Measurements from ENCODE around the gene DOK5.

DOK5 gene

GRCh38 chr20:54576518-54576917, 101.1 kb downstream of the DOK5 start:
- no peaks in the 10 kb centered on the region for H3K79me2 ChIP-seq (ENCODE audit: control insufficient read depth, low read length)
- no peaks in the 10 kb centered on the region for H3K36me3 ChIP-seq (ENCODE audit: control insufficient read depth, low read length)
- H3K27ac ChIP-seq (ENCODE audit: low read depth, low read length): no peak overlapping the region
- no peaks in the 10 kb centered on the region for H3K4me1 ChIP-seq (ENCODE audit: control insufficient read depth, low read length)
- no peaks in the 10 kb centered on the region for H3K9me3 ChIP-seq (ENCODE audit: control insufficient read depth, insufficient read depth, low read length)
- no peak overlapping the region for H3K4me3 ChIP-seq (ENCODE audit: low read length)
- H4K20me1 ChIP-seq (ENCODE audit: control insufficient read depth, insufficient read depth, low read depth, low read length): no peaks in the 10 kb centered on the region
- TF ChIP-seq EZH2phosphoT487 (IDR thresholded peaks at IDR 0.05; ENCODE audit: borderline replicate concordance, low read length): no peak
- TF ChIP-seq, protein P1, sequence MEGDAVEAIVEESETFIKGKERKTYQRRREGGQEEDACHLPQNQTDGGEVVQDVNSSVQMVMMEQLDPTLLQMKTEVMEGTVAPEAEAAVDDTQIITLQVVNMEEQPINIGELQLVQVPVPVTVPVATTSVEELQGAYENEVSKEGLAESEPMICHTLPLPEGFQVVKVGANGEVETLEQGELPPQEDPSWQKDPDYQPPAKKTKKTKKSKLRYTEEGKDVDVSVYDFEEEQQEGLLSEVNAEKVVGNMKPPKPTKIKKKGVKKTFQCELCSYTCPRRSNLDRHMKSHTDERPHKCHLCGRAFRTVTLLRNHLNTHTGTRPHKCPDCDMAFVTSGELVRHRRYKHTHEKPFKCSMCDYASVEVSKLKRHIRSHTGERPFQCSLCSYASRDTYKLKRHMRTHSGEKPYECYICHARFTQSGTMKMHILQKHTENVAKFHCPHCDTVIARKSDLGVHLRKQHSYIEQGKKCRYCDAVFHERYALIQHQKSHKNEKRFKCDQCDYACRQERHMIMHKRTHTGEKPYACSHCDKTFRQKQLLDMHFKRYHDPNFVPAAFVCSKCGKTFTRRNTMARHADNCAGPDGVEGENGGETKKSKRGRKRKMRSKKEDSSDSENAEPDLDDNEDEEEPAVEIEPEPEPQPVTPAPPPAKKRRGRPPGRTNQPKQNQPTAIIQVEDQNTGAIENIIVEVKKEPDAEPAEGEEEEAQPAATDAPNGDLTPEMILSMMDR (IDR thresholded peaks at IDR 0.05; ENCODE audit: low read depth, low read length, poor library complexity, severe bottlenecking): no peak
- H3K4me2 ChIP-seq (ENCODE audit: low read length): no peak overlapping the region
- H3K9me2 ChIP-seq (replicated peaks; ENCODE audit: control insufficient read depth, low read length): no peaks in the 10 kb centered on the region
- no peaks in the 10 kb centered on the region for H3F3A ChIP-seq (ENCODE audit: control insufficient read depth, insufficient read depth)
- no peaks in the 10 kb centered on the region for H3K27me3 ChIP-seq (ENCODE audit: control insufficient read depth, low read length)

- no peaks in the 10 kb centered on the region for H3F3A ChIP-seq (ENCODE audit: control insufficient read depth, insufficient read depth)
- H3K4me2 ChIP-seq (ENCODE audit: low read length): no peak overlapping the region
- H3K4me1 ChIP-seq (ENCODE audit: control insufficient read depth, low read length): no peaks in the 10 kb centered on the region
- no peaks in the 10 kb centered on the region for H3K79me2 ChIP-seq (ENCODE audit: control insufficient read depth, low read length)
- H3K9me3 ChIP-seq (ENCODE audit: control insufficient read depth, insufficient read depth, low read length): no peaks in the 10 kb centered on the region
- TF ChIP-seq, protein P1 (IDR thresholded peaks at IDR 0.05; ENCODE audit: low read depth, low read length, poor library complexity, severe bottlenecking): no peak
- no peak overlapping the region for H3K4me3 ChIP-seq (ENCODE audit: low read length)
- no peaks in the 10 kb centered on the region for H4K20me1 ChIP-seq (ENCODE audit: control insufficient read depth, insufficient read depth, low read depth, low read length)
- no peaks in the 10 kb centered on the region for H3K9me2 ChIP-seq (replicated peaks; ENCODE audit: control insufficient read depth, low read length)
- no peaks in the 10 kb centered on the region for H3K27me3 ChIP-seq (ENCODE audit: control insufficient read depth, low read length)
- no peaks in the 10 kb centered on the region for H3K36me3 ChIP-seq (ENCODE audit: control insufficient read depth, low read length)
- H3K27ac ChIP-seq (ENCODE audit: low read depth, low read length): no peak overlapping the region
These were observed 102.2 kb downstream of the DOK5 start for GRCh38 chr20:54577637-54578036.

- no peaks in the 10 kb centered on the region for H3F3A ChIP-seq (ENCODE audit: control insufficient read depth, insufficient read depth)
- H3K9me2 ChIP-seq (replicated peaks; ENCODE audit: control insufficient read depth, low read length): no peaks in the 10 kb centered on the region
- no peaks in the 10 kb centered on the region for H3K9me3 ChIP-seq (ENCODE audit: control insufficient read depth, insufficient read depth, low read length)
- no peaks in the 10 kb centered on the region for H4K20me1 ChIP-seq (ENCODE audit: control insufficient read depth, insufficient read depth, low read depth, low read length)
- H3K4me2 ChIP-seq (ENCODE audit: low read length): no peak overlapping the region
- H3K27ac ChIP-seq (ENCODE audit: low read depth, low read length): no peak overlapping the region
- TF ChIP-seq, protein P1 (IDR thresholded peaks at IDR 0.05; ENCODE audit: low read depth, low read length, poor library complexity, severe bottlenecking): no peak
- no peak for TF ChIP-seq EZH2phosphoT487 (IDR thresholded peaks at IDR 0.05; ENCODE audit: borderline replicate concordance, low read length)
- H3K27me3 ChIP-seq (ENCODE audit: control insufficient read depth, low read length): no peaks in the 10 kb centered on the region
- no peak overlapping the region for H3K4me3 ChIP-seq (ENCODE audit: low read length)
- no peaks in the 10 kb centered on the region for H3K4me1 ChIP-seq (ENCODE audit: control insufficient read depth, low read length)
- H3K36me3 ChIP-seq (ENCODE audit: control insufficient read depth, low read length): no peaks in the 10 kb centered on the region
- H3K79me2 ChIP-seq (ENCODE audit: control insufficient read depth, low read length): no peaks in the 10 kb centered on the region
These were observed 109.8 kb downstream of the DOK5 start for GRCh38 chr20:54585217-54585616.

DNA sequence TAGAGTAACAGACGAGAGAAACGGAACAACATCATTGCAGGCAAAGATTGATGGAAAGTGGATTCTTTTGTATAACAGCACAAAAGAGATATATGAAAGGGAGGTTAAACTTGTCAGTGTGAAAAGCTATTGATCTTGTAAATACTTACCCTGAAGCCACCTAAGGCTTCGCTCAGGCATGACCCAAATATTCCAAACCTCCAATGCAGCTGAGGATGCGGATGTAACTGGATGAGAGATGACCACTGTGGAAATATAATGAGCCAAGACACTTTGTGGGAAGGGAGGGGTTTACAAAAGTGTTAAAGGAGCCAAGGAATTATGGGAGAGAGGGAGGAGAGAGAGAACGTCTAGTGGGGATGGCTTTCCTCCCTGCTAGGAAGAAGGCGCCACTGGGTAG, 112.0 kb downstream of the DOK5 start:
- no peaks in the 10 kb centered on the region for H3K27me3 ChIP-seq (ENCODE audit: control insufficient read depth, low read length)
- no peaks in the 10 kb centered on the region for H3K9me3 ChIP-seq (ENCODE audit: control insufficient read depth, insufficient read depth, low read length)
- no peak overlapping the region for H3K27ac ChIP-seq (ENCODE audit: low read depth, low read length)
- H3K4me3 ChIP-seq (ENCODE audit: low read length): no peak overlapping the region
- H3K36me3 ChIP-seq (ENCODE audit: control insufficient read depth, low read length): no peaks in the 10 kb centered on the region
- no peaks in the 10 kb centered on the region for H3K4me1 ChIP-seq (ENCODE audit: control insufficient read depth, low read length)
- H3K4me2 ChIP-seq (ENCODE audit: low read length): no peak overlapping the region
- H3K9me2 ChIP-seq (replicated peaks; ENCODE audit: control insufficient read depth, low read length): no peaks in the 10 kb centered on the region
- TF ChIP-seq, protein P1 (IDR thresholded peaks at IDR 0.05; ENCODE audit: low read depth, low read length, poor library complexity, severe bottlenecking): no peak
- no peak for TF ChIP-seq EZH2phosphoT487 (IDR thresholded peaks at IDR 0.05; ENCODE audit: borderline replicate concordance, low read length)
- H3F3A ChIP-seq (ENCODE audit: control insufficient read depth, insufficient read depth): no peaks in the 10 kb centered on the region
- H4K20me1 ChIP-seq (ENCODE audit: control insufficient read depth, insufficient read depth, low read depth, low read length): no peaks in the 10 kb centered on the region
- H3K79me2 ChIP-seq (ENCODE audit: control insufficient read depth, low read length): no peaks in the 10 kb centered on the region

All from DOHH2 (cell line).